ENCODE results near the gene STK40.

- no peak for TF ChIP-seq CTCF (conservative IDR thresholded peaks at IDR 0.05 in 1 of 2, IDR thresholded peaks at IDR 0.05 in 1 of 2; ENCODE audit: low read depth in 1 of 2, low read length in 2 of 2)
- no peak for TF ChIP-seq EZH2 (IDR thresholded peaks at IDR 0.05; ENCODE audit: low read length, missing control alignments)
Observed at GRCh38 chr1:36397378-36398230, 11.9 kb upstream of the STK40 start, which contains the start of gene LSM10.
